NCI-H1930 (cell line): ENCODE measurements around the gene HRH3.

ENCODE experiments used
- DNase-seq, 2 experiments: peaks; one replicate each; lab custom pipeline; 2025; lab: John Stamatoyannopoulos, UW

Gene HRH3

DNA sequence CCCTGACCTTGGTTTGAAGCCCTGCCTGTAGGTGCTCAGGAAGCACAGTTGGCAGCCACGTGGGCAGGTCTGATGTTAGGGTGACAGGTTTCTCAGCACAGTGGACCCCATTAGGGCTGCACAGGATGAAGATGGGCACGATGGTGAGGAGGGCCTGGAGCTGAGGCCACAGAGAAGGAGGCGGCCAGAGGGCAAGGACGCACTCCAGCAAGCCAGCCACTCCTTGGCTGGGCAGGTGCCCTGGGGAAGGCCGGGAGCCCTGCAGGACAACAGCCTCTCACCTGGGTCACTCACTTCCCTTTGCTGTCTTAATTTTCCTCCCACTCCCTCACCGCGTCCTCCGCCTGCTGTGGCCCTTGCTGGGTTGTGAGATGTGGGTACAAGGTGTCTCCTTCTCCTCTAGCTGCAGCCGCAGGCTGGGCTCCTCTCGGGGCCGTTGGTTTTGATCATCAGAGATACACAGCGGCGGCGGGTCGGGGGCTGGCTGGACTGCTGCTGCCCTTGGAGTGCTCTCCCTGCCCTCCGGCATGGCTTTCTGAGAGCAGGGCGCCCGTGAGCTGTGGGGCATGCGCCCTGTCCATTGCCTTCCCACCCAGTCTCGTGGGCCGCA is 23.9 kb upstream of the HRH3 start:
- no peak for DNase-seq

DNA sequence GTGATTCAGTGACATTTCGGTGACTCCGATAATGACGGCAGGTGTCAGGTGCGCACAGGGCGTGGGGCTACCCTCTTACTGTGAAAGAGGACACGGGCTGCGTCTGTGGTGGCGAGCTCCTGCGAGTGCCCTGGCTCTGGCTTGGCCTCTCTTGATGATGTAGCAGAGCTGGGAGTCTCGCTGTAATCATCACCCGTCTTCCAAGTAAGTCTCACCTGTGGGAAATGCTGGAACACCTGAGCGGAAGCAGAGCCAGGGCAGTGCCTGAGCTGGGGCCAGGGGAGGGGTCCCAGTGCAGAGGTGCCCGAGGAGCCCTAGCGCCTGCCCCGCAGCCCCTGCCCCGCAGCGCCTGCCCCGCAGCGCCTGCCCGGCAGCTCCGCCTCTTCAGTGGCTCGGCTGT is 23.0 kb upstream of the HRH3 start:
- DNase-seq = no peak

DNA sequence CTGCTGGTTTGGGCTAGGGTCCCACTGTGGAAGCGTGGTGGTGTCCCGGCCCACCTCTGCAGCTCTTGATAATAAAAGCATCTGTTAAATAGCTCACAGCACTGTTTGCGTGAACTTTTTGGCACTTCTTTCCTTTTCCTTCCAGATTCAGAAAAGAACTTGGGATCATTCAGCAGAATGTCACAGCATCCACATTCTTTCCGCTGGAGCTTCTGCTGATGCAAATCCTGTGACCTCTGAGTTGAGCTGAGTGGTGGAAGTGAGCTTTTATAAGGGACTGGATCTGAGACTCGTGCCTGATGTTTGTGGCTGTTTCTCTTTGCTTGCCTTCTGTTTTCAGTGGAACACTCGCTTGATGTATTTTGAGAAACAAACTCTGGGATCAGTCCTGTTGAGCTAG is 22.1 kb upstream of the HRH3 start:
- no peak for DNase-seq

DNA sequence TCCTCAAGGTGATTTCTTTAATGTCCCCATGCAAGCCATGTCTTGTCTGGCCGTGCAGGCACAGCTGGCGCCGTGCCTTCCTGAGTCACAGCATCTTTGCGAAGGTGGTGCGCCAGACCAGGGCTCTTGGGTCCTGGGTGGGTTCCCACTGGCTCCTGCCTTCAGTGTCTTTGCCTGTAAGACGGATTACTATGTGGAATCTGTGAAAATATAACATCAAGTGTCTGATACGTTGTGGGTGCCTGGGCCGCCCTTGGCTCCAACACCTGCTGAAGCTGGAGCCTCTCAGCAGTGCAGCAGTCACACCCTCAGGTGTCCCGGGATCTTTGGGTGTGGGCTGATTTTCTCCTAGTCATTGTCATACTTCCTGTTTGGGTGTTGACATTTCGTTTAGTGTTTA is 21.4 kb upstream of the HRH3 start:
- DNase-seq = no peak

DNA sequence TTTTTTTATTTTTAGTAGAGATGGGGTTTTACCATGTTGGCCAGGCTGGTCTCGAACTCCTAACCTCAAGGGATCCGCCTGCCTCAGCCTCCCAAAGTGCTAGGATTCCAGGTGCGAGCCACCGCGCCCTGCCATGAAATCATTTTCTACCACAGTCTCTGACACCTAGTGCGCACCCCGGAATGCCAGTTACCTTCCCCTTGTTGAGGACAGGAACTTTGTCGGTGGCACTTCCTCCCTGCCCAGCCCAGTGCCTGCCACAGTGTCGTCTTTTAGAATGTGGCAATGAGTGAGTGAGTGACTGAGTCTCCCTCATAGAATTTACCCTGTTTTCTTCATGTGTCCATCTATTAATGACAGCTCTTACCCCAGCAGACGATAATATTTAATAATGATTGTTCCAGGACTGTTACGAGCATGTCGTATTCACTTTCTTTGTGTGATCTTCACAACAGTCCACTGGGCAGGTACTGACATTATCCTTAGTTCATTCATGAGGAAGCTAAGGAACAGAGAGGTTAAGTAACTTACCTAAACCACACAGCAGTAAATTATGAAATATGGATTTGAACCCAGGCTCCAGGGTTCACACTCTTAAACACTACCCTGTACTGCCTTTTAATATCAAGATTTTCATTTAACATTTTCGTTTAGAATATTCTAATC is 20.1 kb upstream of the HRH3 start:
- no peak for DNase-seq

DNA sequence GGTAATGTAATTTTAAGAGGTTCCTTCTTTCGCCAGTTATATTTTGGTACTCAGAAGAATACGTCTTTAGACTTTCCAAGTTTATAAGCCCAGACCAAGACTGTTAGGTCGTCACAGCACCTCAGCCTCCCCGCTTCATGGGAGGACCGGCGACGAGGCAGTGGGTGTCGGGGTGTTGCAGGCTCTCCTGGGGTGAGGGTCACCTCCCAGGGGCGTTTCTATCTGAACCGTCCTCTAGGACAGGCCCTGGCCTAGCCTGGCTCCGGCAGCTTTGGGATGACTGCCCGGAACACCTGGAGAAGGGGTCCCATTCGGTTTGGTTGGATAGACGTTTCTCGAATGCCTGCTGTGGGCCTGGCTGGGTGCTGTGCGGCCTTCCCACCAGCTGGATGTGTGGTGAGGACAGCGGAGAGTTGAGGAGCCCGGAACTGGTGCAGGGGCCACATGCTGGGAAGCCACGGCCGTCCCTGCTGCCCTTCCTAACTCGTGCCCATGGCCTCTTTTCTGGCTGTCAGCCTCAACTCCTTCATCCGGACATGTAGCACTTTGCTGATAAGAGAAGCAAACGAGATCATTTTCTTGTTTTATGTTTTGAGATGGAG is 19.3 kb upstream of the HRH3 start:
- DNase-seq = no peak

DNA sequence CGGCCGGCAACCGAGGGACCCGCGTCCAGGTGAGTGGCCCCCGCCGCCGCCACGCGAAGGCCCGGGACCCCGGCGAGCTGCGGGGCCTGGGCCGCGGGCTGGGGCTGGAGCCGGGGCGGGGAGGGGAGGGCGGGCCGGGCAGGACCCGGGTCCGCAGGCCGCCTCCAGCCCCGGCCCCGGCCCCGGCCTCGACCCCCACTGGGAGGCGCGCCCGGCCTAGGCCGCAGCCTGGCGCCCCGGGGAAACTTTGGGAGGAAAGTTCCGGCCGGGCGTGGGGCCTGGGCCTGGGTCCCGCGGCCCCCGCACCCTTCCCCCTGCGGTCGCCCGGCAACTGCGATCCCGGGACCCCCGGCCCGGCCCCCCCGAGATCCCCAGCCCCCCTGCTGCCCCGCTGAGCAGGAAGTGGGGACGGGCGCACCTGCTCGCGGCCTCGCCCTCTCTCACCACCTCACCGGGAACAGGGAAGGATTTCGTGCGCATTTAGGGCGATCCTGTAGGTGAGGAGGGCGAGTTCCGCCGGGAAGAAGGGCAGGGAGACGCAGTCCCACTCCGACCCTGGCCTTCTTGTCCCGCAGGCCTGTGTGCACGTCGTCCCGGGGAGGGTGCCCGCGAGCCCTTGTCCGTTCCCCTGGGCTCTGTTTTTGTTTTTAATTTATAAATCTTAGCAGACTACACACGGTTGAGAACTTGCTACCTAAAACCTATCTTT is 18.6 kb upstream of the HRH3 start:
- DNase-seq = peak in 1 of 2 experiments; percentile 51

DNA sequence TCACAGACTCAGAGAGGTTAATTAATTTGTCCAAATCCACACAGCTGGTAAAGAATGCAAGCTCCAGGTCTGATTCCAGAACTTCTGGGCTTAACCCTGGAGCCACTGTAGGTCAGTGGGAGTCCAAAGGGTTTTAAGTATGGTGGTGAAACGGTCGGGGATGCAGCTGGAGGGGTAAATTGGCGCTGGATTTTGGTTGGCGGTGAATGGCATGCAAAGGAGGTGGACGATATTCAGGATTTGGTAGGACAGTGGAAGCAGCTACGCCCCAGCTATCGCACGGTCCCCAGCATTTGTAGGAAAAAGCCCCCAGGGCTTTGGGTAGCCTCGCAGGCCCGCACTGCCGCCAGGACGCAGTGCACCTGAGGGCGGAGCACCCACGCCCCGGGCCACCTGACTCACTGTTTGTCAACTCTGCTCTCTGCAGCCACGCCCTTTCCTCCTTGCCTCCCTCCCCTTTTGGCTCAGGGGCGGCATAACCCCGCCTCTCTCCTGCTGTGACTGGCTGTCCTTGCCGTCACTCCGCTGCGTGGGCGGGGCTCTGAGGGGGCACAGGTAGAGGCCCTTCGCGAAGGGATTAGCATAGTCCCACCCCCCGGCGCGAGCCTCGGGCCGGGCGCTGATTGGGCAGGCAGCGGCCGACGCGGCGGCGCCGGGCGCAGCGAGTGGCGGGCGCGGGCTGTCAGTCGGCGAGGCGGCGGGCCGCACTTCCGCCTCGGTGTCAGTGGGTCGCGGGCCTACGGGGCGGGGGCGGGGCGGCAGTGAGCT is 17.9 kb upstream of the HRH3 start, which contains the start of gene OSBPL2:
TSS of gene OSBPL2 (plus strand) at position 721 of the 768 bp plus-strand sequence. CDS start 17,664 bp downstream, outside the sequence.
- peak; percentile 99 for DNase-seq

DNA sequence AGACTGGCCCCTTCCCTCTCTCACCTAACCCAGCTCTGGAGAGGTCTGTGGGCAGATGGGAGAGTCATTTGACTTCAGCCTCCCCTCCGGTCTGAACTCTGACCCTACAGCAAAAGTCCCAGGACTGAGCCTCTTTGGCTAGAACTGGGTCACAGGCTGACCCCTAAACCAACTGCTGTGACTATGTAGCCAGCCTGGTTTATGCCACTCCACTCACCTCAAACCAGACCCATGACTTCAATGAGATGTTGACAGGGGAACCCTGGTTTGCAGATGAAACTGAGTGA is 17.4 kb upstream of the HRH3 start:
- no peak for DNase-seq

DNA sequence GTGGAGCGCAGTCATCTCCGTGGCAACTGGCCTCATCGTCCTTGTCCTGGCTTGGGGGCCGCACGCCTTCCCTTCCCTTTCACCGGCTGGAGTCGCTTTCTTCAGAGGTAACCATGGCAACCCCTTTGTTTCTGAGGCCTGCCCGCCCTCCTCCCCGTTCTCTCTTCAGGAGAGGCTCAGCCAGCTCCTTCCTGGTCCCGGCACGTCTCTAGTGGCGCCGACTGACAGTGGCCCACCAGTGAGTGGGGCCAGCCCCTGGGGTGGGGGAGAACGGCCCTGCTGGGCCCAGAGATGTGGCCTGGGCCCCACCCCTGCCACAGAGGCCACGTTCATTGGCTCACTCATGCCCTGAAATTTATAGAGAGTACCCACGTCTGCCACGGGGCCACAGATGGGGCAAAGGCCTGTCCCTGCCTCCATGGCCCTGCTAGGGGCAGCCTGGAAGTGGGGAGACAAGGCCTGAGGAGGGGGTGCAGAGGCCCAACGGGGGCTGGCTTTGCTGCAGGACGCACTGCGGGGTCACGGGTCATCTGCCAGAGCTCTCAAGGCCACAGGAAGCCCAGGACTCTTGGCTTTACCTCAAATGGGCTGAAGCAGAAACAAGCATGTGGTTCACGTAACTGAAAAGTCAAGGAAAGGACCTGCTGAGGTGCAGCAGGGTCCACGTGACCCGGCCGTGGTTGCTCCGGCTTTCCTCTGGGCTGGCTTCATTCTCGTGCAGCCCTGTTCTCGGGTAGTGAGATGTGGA is 16.9 kb upstream of the HRH3 start:
- peak; percentile 18 to 53 for DNase-seq

DNA sequence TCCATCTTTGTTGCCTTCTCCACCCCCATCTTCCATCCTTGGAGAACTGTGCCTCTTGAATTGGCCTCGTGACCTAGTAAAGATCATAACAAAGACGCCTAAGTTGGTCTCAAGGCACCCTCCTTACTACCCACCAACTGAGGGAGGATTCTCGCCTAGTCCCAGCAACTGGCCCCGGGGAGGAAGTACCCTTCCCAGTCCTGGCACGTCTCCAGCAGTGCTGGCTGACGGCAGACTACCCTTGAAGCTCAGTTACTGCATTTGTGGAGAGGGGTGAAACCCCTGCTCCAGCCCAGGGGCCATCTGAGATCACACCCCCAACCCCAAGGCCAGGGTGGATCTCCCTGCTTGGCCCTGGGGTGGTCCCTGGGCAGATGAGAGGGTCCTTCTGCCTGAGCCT is 16.1 kb upstream of the HRH3 start:
- no peak for DNase-seq

DNA sequence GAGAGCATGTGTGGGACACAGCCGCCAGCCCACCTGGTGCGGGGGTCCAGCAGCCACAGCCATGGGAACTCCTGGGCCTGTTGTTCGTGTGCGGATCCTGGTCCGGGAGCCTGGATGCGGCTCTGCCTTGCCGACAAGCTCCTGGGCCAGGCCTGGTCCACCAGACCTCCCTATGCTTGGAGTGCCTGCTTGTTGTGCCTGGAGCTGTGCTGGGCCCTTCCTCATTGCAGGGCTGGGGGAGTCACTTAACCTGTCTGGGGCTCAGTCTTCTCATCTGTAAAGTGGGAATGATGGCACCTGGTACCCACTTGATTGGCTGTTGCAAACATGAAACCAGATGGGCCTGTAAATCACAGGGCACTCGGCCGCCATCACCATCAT is 15.7 kb upstream of the HRH3 start:
- DNase-seq = no peak

DNA sequence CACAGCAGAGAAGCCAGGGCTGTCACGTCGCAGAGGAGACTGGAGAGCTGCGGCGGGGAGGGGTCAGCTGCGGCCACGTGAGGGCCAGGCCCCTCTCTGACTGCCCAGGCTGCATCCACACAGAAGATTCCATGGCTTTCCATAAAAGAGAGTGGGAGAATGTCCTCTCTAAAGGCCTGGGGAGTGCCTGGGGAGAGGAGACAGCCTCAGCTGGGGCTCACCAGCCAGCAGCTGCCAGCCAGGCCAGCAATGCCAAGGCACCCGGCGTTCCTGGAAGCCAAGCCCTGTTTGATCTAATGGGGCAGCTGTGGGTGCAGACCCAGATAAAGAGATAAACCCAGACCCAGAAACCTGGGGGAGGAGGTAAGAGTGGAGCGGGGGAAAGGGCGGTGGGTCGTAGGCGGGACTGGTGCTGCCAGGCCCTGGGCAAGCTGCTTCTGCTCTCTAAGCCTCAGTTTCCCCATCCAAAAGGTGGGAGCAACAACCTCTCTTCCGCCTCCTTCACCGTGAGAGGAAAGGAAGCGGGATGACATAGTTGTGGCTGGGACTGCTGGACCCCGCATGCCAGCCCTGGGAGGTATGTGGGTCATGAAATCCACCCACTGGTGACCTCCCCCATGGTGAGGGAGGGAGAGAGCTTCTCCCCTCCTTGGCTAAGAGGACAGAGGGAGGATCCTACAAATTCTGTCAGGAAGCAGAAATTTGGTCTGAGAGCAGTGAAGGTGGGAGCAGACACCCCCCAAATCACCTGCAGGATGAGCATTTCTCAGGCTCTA is 15.1 kb upstream of the HRH3 start:
- no peak for DNase-seq

DNA sequence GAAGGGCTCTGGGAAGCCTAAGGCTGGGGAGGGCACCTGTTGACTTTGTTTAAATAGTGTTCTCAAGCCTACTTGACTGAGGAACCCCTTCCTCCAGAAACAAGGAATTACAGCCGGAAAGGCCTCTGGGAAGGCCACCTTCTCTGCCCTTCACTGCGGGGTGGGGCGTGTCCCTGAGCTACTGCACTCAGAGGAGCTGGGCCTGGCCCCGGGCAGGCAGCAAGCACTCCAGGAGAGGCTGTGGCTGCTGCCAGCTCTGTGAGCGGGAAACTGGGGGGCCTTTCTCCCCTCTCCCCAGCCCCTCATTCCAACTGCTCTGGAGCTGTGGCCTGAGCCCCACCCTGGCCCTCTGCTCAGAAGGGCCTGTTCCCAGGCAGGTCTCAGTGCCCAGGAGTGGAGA is 14.3 kb upstream of the HRH3 start:
- no peak for DNase-seq

DNA sequence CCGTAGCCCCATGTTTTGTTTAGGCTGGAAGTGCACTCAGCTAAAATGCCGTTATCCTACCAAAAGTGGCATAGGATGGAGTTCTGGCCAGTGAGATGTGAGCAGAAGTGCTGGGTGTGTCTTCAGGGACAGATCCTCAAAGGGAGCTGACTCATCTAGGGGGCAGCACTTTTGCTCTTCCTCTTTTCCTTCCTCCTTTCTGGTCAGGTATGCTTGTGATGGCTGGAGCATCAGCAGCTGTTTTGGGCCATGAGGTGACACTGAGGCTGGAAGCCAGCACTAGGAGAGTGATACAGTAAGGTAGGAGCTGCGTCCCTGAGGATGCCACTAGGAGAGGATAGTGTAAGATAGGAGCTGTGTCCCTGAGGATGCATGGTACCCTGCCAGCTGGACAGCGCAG is 13.6 kb upstream of the HRH3 start:
- no peak for DNase-seq

DNA sequence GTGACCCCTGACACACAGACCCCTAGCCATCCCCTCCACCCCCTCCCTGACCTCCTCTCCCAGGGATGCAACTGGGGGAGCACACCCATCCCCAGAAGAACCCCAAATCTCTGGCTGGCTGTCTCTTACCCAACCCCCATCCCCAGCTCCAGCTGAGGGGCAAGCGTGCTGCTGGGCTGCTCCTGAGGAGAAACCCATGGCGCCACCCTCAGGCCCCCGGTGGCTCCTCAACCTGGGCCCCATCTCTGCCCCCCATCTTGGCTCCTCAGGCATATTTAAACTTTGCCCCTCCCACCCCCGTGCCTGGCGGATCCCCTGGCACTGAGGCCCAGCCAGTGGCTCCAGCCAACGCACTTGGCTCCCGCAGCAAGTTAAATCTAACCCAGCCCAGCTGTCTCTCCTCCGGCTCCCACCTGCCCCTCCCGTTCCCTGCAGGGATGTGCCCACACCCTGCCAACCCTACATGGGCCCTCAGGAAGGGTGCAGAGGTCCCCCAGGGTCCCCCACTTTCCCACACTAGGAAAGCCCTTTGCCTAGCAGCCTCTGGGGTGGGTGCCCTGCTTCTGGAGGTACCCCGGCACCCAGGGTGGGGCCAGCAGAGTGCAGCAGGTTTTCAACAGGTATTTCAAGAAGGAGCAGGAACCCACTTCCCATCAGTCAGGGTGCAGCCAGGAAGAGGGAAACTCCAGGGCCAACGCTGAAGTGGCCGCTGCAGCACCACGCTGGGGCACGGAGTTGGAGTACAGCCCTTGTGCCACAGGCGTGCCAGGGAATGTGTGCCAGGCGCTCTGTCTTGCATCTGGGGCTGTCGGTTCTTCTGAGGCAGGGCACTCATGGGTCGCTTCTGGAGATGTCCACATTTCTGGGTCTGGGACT is 12.9 kb upstream of the HRH3 start:
- no peak for DNase-seq

DNA sequence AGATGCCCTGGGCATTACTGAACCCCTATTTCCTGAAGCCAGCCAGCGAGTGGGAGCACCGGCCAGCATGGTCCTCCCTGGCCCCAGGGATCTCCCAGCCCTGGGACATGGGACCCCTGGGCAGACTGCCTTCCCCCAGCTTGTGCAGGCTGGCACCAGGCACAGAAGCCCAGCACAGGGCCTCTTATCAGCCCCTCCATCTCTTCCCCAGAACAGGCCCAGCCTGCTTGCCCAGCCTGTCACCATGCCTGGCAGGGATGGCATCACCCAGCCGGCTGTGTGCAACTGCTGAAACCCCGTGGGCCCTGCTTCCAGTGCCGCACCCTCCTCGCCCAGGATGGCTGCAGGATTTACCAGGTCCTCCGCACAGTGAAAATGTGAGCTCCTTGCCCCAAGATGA is 12.1 kb upstream of the HRH3 start:
- DNase-seq = no peak

DNA sequence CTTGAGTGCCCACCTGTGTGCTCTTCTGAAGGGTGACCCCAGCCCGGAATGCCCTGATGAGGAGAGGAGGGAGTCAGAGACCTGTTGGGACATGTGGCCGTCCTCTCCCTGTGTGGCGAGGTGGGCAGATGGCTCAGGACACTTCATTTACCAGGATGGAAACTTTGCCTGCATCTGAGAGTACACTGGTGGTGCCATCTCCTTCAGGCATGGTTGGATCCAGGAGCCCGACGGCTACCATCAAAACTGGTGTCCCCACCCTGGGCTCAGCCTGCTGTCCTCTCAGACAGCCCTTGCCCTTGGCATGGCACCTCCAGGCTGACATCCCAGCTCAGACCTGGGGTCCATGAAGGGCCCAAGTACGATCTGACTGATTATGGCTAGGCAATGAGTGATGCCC is 11.2 kb upstream of the HRH3 start:
- DNase-seq = no peak

DNA sequence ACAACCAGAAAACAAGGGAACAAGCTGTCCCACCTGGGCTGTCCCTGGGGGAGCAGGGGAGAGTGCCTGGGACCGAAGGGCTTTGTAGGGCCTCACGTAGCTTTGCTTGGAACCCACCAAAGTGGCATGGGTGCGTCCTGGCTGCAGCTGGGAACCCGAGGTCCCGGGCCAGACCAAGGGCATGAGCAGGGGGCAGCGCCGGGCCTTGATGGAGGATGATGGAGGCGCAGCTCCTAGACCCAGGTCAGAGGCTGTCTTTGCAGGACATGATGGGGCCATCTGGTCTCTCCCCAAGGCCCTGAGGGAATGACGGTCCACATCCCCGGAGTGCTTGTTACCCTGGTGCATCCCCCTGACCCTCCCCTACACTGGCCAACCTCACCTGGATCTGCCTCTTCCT is 10.6 kb upstream of the HRH3 start:
- DNase-seq = no peak

DNA sequence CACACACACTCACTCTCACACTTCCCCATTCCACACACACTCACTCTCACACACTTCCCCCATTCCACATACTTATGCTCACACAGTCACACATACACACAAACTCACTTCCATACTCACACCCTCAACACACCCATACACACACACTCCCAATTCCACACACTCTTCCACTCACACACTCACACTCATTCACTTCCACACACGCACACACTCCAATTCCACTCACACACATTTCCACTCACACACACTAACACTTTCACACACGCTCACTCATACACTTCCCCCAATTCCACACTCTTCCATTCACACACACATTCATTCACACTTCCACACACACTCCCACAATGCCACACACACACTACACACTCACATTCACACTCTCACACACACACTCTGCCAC is 10.2 kb upstream of the HRH3 start:
- DNase-seq = no peak
